HG02884 (cell line): Measurements from ENCODE around the gene CUTA.
A peak's percentile ranks its signal among the peaks of the same experiment; 100 is the strongest.
"Not testable (repeated sequence)": the region's sequence is repeated elsewhere in the genome, so short reads cannot be mapped to it uniquely, and the experiment has no call there.

ENCODE experiments used
- ATAC-seq: cut with Tn5 transposase; IDR thresholded peaks from one replicate; pipeline ENCODE4 v1.9.1; 2021; ENCODE audit warnings: mild to moderate bottlenecking, moderate library complexity; ENCODE audit not compliant: unreplicated experiment

Gene CUTA

GRCh38 chr6:33407132-33407718 is 10.7 kb downstream of the CUTA start:
- no peak for ATAC-seq

GRCh38 chr6:33406126-33406525 is 11.8 kb downstream of the CUTA start:
- no peak for ATAC-seq

DNA sequence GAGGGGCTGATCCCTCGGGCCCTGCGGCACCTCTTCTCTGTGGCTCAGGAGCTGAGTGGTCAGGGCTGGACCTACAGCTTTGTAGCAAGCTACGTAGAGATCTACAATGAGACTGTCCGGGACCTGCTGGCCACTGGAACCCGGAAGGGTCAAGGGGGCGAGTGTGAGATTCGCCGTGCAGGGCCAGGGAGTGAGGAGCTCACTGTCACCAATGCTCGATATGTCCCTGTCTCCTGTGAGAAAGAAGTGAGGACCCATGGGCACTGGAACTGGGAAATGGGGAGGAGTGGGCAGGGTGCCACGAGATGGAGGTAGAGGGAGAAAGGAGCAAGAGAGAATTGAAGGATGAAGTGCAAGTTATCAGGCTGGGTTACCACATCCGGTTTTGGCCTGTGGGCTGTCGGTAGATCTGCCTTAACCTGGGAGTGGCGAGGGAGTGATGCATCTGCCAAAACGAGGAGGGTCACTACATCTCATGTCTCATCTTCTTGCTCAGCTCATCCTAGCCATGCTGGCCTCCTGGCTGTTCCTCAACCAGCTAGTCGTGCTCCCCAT is 12.4 kb downstream of the CUTA start:
- ATAC-seq = no peak

DNA sequence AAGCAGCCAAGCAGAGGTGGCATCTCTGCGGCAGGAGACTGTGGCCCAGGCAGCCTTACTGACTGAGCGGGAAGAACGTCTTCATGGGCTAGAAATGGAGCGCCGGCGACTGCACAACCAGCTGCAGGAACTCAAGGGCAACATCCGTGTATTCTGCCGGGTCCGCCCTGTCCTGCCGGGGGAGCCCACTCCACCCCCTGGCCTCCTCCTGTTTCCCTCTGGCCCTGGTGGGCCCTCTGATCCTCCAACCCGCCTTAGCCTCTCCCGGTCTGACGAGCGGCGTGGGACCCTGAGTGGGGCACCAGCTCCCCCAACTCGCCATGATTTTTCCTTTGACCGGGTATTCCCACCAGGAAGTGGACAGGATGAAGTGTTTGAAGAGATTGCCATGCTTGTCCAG is 13.0 kb downstream of the CUTA start:
- no peak for ATAC-seq

- not testable (repeated sequence) for ATAC-seq
Measured at GRCh38 chr6:33399881-33400280, 18.0 kb downstream of the CUTA start.

GRCh38 chr6:33398601-33399000 is 19.3 kb downstream of the CUTA start:
- not testable (repeated sequence) for ATAC-seq

DNA sequence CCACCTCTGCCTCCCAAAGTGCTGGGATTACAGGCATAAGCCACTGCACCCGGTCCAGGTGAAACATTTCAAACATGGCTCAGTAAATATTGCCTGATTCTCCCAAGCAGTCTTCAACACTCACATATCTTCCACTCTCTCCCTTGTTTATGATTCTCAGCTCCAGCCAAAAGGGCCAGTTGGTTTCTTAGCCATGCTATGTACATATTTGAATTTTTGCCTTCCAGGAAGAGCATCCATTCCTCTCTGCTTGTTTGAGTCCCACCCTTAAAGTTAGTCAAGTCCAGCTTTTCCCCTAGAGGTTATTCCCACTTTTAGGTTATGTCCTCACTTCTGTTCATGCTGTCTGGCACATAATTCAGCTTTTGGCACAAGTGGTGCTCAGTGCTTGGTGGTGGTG is 20.4 kb downstream of the CUTA start:
- no peak for ATAC-seq

DNA sequence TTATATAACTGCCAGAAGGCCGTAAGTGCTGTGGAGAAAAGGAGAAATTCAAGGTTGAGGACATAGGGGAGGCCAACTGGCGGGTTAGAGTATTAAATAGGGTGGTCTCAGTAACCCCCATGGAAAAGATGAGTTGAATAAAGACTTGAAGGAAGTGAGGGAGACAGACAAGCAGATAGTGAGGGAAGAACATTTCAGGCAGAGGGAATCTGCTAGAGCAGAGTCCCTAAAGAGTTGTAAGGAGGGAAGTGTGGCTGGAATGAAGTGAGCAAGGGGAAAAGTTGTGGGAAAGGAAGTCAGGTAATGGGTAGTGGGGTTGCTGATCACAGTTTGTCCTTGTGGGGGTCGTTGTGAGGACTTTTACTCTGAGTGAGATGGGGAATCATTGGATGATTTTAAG is 24.9 kb downstream of the CUTA start:
- ATAC-seq = no peak

DNA sequence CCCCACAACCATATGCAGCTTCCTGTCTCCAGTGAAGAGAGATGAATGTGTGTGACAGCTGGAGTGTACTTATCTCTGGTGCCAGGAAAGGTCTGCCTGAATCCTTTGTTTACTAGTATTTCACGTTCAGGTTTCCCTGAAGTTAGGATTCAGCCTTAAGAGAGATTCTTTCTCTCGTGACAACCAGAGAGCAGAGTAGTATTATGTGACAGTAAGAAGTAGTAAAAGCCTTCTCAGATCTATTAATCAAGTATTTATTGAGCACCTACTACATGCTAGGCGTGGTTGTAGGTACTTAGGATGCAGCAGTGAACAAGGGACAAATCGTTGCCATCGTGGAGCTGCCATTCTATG is 25.3 kb downstream of the CUTA start:
- ATAC-seq = no peak

GRCh38 chr6:33391922-33392594 is 25.8 kb downstream of the CUTA start:
- ATAC-seq = peak; percentile 13

DNA sequence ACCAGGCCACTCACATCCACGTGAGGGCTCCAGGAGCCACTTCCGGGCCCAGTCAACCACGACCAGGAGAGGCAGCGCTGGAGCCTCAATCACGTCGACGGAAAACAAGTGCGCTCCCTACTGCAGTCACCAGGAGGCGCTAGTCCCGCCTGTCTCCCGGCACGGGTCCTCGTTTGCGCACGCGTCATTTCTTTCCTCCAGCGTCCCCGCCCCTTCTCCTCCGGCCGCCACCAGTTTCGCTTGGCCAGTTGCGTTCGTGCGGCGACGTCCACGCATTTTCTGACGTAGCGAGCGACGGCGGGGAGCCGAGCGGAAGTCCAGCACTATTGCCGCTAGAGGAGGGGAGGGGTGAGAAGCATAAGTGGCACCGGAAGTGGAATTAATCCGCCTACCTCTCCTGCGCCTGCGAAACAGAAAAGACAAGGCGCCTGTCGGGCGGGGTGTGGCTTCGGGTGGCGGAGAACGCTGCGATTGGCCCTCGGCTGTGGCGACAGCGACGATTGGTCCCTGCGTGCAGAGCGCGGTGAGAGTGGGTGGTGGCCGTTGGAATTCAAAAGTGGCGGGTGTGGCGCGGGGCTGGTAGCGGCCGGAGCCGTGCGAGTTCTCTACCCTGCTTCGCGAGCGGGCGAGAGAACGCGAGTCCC is 26.5 kb downstream of the CUTA start, which contains the start of gene KIFC1:
KIFC1 (plus strand) TSS at position 546 of the 644 bp plus-strand sequence. CDS start 163 bp downstream, outside the sequence.
- peak; percentile 79 for ATAC-seq

- no peak for ATAC-seq
Measured at GRCh38 chr6:33390767-33391277, 27.1 kb downstream of the CUTA start.

- ATAC-seq = no peak
Measured at GRCh38 chr6:33390173-33390572, 27.7 kb downstream of the CUTA start.

GRCh38 chr6:33384581-33385020 is 33.3 kb downstream of the CUTA start:
- no peak for ATAC-seq

DNA sequence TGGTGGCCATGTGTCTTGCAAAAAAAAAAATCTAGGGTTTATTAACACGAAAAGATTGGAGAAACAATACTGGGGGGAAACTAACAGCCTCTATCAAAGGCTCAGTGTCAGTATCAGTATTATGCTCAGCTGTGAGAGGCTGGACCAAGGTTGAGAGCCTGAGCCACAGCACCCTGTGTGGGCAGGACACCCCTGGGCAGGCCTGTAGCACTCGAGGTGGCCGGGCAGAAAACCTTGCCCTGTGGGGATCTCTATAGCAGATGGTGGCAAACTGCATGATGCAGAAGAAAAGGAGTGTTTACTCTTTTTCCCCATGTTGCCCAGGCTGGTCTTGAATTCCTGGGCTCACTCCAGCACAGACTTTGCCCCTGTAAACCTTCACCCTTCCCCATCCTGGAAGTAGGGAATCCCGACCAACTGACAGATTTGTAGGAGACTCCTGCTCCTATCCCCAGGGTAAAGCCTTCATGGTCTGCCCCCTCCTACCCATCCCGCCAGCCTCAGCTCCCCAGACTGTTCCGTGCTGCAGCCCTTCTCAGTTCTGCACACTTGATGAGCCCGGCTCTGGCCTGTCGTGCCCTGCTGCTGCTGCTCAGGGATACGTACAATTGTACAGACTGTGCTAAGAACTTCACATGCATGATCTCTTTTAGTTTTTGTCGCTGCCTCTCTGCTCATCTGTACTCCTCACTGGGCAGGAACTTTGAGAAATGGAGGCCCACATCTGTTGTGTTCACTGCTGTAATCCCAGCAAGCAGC is 34.3 kb downstream of the CUTA start:
- ATAC-seq = no peak

DNA sequence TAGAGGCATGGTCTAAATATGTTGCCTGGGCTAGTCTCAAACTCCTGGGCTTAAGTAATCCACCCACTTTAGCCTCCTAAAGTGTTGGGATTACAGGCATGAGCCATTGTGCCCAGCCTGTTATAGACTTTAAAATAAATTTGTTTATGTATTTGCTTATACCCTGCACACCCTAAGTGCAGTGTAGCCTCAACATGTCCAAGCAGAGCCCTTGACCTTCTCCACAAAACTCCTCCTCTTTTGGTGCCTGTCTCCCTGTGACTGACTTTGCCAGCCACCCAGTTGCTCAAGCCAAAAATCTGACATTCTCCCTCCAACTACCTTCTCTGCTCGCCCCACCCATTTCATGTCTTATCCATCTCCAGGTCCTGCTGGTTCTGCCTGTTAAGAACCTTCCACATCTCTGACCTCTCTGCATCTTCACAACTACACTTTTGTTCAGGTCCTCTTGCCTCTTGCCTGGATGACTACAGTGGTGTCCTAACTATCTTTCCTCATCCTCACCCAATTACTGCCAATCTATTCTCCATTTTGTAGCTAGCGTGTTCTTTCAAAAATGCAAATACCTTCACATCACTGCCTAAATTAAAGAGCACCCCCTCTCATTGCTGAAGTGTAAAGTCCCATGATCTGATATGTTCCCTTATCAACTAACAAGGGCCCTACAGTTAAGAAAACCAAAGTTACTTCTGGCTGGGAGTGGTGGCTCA is 37.5 kb downstream of the CUTA start:
- ATAC-seq = no peak

GRCh38 chr6:33379184-33379583 is 38.7 kb downstream of the CUTA start:
- ATAC-seq = not testable (repeated sequence)

- no peak for ATAC-seq
Measured at GRCh38 chr6:33377171-33377570, 40.7 kb downstream of the CUTA start.

DNA sequence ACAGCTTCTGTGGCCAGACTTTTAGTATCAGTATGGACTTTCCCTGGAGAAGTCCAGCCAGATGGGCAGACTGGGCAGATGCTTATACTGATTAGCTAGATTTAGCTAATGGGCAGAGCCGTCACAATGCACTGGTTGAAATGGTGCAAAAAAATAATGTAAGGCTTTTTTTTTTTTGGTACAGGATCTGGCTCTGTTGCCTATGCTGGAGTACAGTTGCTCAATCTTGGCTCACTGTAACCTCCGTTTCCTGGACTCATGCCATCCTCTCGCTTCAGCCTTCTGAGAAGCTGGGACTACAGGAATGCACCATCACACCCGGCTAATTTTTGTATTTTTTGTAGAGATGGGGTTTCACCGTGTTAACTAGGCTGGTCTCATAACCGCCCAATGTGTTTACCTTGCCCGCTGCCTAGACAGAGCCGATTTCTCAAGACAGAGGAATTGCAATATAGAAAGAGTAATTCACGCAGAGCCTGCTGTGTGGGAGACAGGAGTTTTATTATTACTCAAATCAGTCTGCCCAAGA is 42.7 kb downstream of the CUTA start:
- no peak for ATAC-seq
